Caki2 (cell line): ENCODE results near the gene PIGM. TPM values are rescaled to one million over a fixed set of nuclear protein-coding genes. Genes with fewer than 3 reads are reported as not detected.

ENCODE experiments used
- DNase-seq: peaks from one replicate; pipeline ENCODE4 v3.0.0-alpha.2; 2015; ENCODE audit warnings: low read depth
- in situ Hi-C: cut with HindIII; loops from 2 replicates; pipeline ENCODE4 v1.10.0; 2016; ENCODE audit warnings: low sequenced_read_pairs, low pct_unique_long_range_greater_than_20kb, mixed read lengths
- total RNA-seq: library from RNA; depleted of rRNA; stranded (reverse); fragments of >200 nt; shearing (Covaris generic); gene quantifications from 2 replicates; pipeline ENCODE4 v1.2.3, GENCODE V29; 2014; ENCODE audit warnings: low replicate concordance

The PIGM gene
- total RNA-seq, 1 experiment from 2014 or later = 1.9 TPM

DNA sequence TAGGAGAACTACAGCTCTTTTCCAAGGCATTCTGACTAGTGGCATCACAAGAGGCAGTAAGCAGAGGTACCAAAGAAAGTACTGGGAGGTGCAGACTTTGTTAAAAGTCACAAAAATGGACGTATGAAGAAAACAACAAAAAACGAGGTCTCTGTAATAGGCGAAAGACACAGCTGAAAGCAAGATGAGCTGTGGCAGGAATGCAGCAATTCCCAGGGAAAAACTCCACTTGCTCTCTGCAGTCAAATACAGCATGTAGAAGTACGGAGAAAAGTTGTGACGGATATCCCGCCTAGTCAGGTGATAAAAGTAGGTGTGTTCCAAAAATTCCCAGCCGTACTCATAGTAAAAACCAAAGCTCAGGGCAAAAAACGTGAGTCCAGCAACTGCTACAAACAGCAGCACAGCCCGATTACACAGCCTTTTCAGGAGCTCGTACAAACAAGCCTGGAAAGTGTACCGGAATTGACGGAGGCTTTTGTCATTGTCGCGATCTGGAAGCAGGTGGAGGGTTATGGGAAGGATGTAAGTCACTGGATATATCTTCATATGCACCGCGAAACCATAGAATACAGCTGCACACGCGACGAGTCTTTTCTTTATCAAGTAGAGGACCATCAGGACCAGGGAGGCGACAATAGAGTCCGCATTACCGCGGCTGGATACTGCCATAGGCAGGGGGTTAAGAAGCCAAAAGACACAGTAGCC lies 979 bp downstream of the PIGM start:
- in situ Hi-C loops = no loop called here
- DNase-seq = no peak

DNA sequence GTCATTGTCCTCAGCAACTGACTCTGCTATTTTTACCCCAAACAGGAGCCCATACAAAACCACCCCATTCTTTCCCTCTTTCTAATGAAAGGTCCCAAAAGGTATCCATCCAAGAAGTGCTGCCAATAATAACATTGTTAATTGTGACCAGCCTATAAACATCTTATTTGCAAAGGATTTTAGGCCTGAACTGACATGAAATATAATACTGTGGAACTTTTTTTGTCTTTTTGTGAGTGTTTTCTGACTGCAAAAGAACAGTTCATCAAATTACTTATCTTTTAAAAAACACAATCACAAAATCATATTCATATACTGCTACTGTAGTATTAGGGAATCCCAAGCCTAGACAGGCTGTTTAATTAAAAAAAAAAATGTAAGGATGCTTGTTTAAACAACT lies 3.4 kb downstream of the PIGM start:
- in situ Hi-C loops = no loop called here
- no peak for DNase-seq

DNA sequence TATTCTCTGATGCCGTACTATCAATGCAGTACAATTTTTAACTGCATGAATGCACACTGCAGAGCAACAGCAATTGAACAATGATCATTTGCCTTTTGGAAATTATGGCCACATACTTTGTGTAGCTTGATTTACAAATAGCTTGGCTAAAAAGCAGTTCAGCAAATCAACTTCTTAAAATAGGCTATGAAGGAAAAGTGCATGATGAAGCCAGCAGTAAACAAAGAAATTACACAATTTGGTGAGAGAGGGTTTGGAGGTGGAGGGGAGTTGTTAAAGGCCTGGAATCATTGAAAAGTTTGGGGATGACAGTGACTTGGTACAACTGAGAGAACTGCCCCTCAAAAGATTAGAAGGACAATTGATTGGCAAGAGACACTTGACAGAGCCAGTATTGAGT lies 6.5 kb downstream of the PIGM start:
- no peak for DNase-seq
- in situ Hi-C loops = no loop called here

DNA sequence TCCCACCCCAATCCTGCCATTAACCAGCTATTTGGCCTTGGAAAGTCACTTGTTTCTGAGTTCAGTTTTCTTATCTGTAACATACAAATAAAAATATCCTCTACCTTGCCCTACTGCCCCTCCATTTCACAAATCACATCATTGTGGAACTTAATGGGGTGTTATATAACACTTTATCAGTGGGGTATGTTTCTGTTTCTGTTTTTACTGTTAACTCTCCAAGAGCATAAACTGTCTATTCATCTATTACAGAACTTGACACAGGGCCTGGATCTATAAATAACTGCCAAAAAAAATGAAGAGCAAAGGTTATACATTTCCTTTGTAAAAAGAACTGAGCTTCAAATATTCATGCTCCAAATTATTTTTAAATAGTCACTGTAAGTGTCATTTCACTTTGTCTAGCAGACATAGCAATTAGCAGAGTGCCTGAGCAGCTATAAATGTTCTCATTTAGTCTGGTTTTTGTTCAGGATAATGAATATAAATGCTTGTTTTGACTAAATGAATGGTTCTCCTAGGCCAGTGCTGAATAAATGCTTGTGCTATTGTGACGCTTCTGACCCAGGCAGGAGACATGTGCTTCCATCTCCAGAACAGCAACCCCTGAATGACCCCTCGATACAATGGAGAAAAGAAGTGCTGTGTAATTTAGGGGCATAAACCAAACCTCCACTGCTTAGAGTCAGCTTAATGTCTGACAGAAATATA lies 7.4 kb downstream of the PIGM start:
- in situ Hi-C loops = no loop called here
- no peak for DNase-seq

DNA sequence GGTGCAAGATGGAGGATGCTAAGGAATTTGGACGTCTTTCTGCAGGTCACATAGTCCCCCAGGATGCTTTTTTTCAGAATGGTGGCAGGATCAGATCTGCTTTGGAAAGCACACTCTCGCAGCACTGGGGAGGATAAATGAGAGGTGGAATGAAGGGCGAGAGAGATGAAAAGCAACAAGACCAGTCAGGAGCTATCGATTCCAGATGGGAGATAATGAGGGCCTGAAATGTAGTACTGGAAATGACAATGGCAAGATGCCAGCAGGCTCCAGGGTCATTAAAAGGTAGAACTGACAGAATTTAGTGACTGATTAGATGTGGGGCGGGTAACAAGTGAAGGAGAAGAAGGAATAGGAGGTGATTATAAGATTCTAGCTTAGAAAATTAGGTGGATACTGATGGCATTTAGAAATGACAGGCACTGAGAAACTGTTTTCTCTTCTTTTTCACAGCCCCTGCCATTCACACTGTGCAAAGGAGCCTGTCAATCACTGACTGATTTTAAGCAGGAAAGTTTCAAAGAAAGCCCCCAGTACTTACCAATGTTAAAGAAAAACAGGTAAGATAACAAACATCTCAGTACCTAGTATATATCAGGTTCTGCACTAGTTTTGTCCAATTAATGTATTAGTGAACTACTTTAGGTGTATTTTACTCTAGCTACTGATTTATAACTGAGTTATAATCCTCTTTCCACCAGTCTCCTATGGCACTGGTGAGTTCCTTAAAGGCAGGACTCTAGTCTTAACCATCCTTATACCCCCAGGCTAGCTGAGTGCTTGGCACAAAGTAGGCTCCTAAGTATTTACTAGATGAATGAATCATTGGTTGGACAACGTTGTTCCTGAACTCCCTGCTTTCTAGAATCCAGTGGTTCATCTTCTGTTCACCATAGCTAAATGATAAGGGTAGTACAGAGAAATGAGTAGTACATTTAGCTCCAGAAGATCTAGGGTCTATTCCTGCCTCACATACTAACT lies 9.2 kb downstream of the PIGM start:
- in situ Hi-C loops = no loop called here
- DNase-seq = no peak

DNA sequence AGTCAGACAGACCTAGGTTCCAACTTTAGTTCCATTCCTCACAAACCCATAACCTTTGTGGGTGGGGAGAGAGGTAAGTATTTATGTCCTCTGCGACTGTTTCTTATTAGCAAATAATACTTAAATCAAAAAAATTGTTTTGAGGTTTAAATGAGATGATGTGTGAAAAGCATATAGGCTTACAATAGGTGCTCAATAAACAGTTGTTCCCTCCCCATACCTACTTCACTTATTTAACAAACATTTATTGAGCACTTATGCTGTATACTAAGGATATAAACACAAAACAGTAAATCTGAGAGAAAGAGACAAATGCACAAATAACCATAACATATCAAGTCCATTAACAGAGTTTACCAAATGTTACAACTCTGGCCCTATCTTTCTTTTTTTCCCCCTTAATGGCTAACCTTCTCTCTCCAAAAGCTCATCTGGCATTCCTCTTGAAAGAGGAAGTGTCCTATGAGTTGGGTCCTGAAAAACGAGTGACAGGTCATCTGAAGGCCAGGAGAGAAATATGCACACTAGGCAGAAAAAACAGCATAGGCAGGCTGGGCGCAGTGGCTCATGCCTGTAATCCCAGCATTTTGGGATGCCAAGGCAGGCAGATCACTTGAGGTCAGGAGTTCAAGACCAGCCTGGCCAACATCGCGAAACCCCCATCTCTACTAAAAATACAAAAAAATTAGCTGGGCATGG lies 10.3 kb downstream of the PIGM start:
- DNase-seq = no peak
- in situ Hi-C loops = no loop called here

DNA sequence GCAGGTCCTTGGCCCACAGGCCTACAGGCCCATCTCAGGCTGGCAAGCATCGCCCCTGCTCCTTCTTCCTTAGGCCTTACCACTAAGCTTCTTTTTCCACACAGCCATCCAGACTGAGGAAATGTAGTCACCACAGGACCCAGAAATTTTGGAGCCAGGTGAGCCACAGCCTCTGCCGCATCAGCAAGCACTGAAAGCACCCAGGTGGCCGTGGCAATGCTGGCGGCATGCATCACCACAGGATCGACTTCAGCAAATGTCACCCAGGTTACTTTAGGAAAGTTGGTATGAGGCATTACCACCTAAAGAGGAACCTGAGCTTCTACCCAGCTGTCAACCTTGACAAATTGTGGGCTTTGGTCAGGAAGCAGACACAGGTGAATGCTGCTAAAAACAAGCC lies 11.6 kb downstream of the PIGM start:
- in situ Hi-C loops = no loop called here
- DNase-seq = no peak

DNA sequence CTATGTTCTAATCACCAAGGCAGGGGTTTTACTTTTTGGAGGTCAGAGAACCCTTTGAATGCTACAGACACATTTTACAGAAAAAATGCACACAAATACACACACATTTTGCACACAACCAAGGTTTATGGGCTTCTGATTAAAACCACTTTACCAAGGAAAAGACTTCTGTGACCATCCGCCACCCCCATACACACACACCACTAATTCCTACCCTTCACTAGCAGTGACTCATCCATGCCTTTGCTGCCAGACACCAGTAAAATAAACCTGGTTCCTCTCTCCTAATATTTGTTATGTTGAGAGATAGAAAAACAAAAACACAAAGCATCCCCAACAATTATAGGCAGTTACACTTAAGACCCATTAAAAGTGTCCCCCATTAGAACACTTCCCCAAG lies 12.9 kb downstream of the PIGM start:
- no peak for DNase-seq

DNA sequence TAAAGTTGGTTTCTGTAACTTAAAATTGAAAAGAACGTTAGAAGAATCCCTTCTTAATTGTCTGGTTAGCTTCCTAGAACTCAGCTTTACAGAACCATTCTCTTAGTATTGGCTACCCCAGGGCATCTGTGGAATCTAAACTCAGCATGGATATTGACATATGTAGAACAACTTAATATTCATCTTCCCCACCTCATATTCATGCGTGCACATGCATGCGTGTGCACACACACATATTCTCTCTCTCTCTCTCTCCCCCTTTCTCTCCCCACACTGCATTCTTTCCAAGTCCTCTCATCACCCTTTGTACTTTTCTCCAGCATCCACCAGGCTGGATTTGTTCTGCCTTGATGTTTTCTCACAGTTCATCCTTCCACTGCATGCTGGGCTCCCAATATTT lies 13.4 kb downstream of the PIGM start:
- in situ Hi-C loops = no loop called here
- no peak for DNase-seq

More for the DNA sequence above, 12.9 kb downstream of the PIGM start:
- in situ Hi-C loops = no loop called here

DNA sequence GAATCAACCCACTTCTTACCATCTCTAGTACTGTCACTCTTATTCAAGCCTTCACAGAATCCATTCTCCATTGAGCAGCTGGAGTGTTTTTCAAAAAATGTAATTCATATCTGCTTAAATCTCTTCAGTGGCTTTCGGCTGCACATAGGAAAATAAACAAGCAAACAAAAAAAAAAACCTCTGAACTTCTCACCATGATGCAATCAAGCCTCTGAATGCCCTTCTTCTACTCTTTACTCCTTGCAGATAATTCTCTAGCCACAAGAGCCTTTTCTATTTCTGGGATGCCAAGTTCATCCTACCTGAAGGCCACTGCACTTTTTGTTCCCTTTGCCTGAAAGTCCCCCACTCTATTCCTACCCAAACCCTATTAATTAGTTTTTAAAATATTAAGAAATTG lies 14.2 kb downstream of the PIGM start:
- in situ Hi-C loops = no loop called here

DNA sequence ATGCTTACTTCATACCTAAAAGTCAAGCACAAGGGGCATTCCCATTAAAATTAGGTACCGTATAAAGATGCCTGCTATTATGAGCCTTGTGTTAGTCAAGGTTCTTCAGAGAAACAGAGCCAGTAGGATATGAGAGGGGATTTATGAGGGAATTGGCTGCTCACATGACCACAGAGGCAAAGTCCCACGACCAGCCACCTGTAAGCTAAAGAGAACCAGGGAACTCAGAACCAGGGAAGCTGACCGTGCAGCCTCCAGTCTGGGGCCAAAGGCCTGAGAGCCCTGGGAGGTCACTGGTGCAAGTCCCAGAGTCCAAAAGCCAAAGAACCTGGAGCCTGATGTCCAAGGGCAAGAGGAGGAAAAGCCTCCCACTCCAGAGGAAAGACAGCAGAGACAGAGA lies 20.0 kb downstream of the PIGM start:
- DNase-seq = no peak
- in situ Hi-C loops = no loop called here

More for the DNA sequence above, 14.2 kb downstream of the PIGM start:
- no peak for DNase-seq

DNA sequence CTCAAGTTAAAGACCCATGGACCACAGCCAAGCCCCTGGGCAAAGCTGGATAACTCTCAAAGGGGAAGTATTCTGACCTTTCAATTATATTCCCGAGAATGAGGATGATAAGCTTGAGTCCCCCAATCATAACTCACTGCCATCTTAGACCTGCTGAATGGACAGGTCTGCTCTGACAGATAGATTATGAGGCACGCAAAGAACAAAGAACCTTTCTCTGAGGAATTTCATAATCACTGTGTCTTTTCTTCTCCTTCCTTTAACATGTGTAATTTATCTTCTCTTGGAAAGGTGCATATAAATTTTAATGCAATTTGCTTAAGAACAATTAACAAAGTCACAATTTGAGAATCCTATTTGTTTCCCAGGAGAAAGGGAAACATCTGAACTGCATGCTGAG lies 22.0 kb downstream of the PIGM start:
- in situ Hi-C loops = no loop called here
- DNase-seq = no peak

DNA sequence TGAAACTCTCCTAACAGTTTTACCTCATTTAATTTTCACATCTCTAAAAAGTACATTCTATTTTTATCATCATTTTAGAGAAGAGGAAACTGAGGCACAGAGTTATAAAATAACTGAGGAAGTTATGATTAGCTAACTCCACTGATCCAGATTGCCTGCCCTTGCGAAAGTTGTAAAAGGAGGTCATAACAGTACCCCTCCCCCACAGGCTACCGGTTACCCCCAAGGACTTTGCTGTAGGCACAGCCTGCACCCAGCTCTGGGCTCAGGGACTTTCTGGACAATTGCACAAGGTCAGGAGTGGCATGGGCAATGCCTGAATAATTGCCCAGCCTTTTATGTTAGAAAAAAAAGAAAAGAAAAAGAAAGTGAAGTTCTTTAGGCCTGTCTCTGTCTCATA lies 22.7 kb downstream of the PIGM start:
- in situ Hi-C loops = no loop called here
- DNase-seq = no peak

DNA sequence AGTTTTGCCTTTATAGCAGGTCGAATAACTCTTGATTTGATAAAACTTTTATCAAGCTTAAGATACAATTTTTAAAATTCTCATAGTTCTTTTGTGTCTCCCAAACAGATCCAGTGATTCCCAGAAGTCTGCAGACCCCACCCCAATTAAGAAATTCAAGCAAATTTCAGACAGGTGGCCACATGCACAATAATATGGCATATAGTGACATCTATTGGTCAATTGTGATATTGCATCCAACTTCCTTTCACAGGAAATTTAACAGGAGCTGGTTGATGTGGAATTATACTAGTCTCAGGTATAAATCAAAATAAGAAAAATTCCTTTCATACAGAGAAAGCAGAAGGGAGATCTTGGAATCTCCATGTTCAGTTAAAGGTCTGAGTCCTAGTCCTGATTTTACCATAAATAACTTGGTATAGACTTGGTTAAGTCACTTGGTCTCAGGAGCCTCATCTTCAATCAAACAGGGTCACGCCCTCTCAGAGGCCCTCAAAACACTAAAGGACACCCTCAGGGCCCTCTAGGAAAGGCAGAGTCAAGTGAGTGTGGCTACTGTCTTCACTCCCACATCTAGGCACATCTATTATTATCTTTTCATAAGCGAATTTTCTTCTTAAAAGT lies 24.1 kb downstream of the PIGM start:
- in situ Hi-C loops = no loop called here
- peak; percentile 31 for DNase-seq

DNA sequence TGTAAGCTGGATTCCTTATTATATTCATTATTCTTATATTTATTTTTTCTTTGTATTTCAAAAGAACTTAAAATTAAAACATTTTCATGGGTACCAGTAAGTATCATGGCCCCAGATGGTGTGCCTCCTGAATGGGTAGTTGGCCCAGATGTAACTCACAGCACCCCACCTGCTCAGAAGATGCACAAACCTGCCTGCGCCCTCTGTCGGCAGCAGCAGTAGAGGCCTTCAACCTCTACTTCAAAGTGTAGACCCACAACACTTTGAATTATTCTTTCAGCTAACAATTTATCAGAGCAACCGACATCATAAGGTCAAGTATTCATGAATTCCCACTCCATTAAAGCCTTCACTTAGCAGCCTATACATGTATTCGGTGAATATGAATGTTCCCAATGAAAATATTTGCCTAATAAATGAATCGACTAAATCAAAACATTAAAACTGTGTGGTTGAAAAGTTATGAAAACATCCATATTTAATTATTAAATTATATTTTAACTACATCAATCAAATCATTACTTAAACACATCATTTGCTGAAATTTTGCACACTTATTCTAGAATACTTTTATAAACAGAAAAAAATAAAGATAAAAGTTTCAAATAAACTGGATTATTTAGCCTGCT lies 25.4 kb downstream of the PIGM start:
- in situ Hi-C loops = no loop called here
- peak; percentile 30 for DNase-seq

DNA sequence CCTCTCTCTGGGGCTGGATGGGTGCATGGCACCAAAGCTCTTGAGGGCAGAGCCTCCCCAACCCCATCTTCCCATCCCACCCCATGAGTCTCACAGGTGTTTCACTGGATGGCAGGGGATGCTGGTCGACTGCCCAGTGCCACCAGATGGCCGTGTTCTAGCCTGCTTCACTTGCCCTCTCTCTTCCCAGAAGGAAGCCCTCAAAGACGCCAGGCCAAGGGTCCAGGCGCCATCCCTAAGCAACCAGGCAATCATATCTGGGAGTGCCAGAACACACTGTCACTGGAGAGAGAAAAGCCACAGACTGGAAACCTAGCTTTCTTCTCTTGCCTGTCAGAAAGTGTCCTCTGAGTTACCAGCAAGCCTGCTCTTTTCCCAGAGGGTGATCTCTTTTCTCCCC lies 26.7 kb downstream of the PIGM start:
- in situ Hi-C loops = no loop called here
- no peak for DNase-seq

DNA sequence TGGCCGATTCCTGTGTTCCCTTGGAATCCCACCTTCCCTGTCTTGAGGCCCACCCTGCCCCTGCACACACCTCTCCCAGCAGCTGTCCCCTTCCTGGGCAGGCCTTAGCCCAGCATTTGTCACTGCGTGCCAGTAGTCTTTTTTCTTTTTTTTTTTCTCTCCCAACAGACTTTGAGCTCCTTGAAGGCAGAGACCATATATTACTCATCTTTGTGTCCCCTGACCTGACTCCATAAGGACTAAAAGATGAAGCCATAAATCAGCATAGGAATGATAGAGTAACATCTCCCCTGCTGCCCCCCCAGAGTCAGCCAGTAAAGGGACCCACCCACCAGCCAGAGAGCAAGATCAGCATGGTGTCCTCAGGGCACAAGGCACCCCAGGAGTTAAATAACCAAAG lies 27.4 kb downstream of the PIGM start:
- no peak for DNase-seq
- in situ Hi-C loops = no loop called here

DNA sequence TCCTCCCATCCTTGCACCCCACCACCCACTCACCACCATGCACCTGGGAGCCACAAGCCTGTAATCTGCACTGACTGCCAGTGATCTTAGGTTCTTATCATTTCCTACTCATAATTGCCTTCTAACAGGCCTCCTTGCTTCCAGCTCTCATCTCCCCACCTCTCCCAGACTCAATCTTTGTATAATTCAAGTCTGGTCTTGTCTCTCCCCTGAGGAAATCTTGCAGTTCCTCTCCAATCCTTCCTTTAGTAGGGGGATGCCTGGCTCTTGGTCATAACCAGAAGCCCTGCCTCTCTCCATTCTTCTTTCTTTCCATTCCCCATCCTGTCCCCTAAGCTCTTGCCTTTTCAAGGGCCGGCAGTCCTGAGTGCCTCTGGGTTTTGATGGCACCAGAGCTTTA lies 27.8 kb downstream of the PIGM start:
- in situ Hi-C loops = no loop called here
- no peak for DNase-seq
